Mucosa of descending colon (tissue), 3 donors: ENCODE results near the gene PLA2G2C. TPM values are rescaled to one million over a fixed set of nuclear protein-coding genes. Genes with fewer than 3 reads are reported as not detected.

Source experiments
- ATAC-seq: fragments of 200-7000 bp; cut with Tn5 transposase; one replicate; pipeline ENCODE4 v1.9.1; 2020; ENCODE audit warnings: mild to moderate bottlenecking, moderate library complexity
- DNase-seq, 3 donors: peaks; one replicate each; pipeline ENCODE4 v3.0.0-alpha.2; 2020
- H3K36me3 ChIP-seq: fragments of 200-600 bp; one replicate; pipeline ENCODE4 v1.8.0; 2021; ENCODE audit warnings: low read depth, mild to moderate bottlenecking
- H3K4me1 ChIP-seq: fragments of 200-600 bp; one replicate; pipeline ENCODE4 v1.8.0; 2021; ENCODE audit warnings: low read depth, mild to moderate bottlenecking
- H3K4me3 ChIP-seq: fragments of 200-600 bp; one replicate; pipeline ENCODE4 v1.8.0; 2021; ENCODE audit warnings: mild to moderate bottlenecking
- H3K9me3 ChIP-seq: fragments of 200-600 bp; one replicate; pipeline ENCODE4 v1.8.0; 2021; ENCODE audit warnings: mild to moderate bottlenecking
- intact Hi-C, 2 donors: fragments of 100-400 bp; cut with DNase I in 1 of 2; cut with micrococcal nuclease in 1 of 2; formaldehyde crosslinking; loops; one replicate each; pipeline versions ENCODE4 v1.11.0 to v1.11.1; 2022; cut with DNase I, micrococcal nuclease
- total RNA-seq, 3 donors: library from RNA; stranded (reverse); fragmentation: NEBNext Ultra II Directional in 2 of 3; extraction: Animal tissue kit (Norgen Biotek cat#: 25700) in 2 of 3; gene quantifications; one replicate each; pipeline versions ENCODE4 v1.2.1 to v1.2.4, GENCODE V29; 2021 to 2023
- TF ChIP-seq, protein P1 (sequence below): fragments of 200-600 bp; IDR thresholded peaks from one replicate; pipeline ENCODE4 v1.8.0; 2022; ENCODE audit warnings: antibody characterized with exemption, mild to moderate bottlenecking
- donor health status: DM: no; HTN: no; CAD: no; lungs with moderate emphysema.
- donor health status: DM: no; HTN: no; CAD: no.
- donor health status: DM: no; HTN: yes; CAD: no.

PLA2G2C gene
- total RNA-seq, 3 donors from 2014 or later, result 0.55 to 2.1 TPM; not detected in 1

DNA sequence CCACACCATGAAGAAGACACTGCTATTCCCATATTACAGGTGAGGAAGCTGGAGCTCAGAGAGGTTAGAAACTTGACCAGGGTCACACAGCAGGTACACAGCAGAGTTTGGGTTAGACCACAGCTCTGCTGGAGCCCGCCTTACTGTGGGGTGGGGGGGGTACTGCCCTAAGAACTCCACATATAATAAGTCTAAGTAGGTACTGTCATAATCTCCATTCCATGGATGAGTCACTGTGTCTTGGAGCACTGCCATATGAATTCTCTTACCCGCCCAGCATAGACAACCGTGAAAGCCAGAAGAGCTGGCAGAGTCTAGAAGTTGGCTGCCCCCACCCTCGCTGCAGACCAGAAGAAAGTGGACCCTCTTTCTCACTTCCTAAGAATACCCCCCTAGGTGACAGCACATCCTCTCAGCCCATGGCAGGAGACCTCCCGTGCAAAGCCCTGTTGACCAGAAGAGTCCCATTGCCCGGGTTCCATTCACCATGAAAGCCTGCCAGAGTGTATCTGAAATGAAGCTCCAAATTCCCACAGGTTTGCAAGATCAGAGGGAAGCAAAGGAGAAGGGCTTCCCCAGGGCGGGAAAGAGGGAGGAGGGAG, 61.8 kb downstream of the PLA2G2C start:
- DNase-seq (peak in 1 of 3 donors; percentile 61), ATAC-seq (peak; percentile 91)
- intact Hi-C loops, result no loop called here
- Histone ChIP-seq H3K9me3 (no peaks in the 10 kb centered on the region), H3K4me1 (peaks cover 4% of the 10 kb centered on the region), H3K4me3 (no peak overlapping the region), H3K36me3 (no peaks in the 10 kb centered on the region)
- TF ChIP-seq, protein P1, sequence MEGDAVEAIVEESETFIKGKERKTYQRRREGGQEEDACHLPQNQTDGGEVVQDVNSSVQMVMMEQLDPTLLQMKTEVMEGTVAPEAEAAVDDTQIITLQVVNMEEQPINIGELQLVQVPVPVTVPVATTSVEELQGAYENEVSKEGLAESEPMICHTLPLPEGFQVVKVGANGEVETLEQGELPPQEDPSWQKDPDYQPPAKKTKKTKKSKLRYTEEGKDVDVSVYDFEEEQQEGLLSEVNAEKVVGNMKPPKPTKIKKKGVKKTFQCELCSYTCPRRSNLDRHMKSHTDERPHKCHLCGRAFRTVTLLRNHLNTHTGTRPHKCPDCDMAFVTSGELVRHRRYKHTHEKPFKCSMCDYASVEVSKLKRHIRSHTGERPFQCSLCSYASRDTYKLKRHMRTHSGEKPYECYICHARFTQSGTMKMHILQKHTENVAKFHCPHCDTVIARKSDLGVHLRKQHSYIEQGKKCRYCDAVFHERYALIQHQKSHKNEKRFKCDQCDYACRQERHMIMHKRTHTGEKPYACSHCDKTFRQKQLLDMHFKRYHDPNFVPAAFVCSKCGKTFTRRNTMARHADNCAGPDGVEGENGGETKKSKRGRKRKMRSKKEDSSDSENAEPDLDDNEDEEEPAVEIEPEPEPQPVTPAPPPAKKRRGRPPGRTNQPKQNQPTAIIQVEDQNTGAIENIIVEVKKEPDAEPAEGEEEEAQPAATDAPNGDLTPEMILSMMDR, result no peak

DNA sequence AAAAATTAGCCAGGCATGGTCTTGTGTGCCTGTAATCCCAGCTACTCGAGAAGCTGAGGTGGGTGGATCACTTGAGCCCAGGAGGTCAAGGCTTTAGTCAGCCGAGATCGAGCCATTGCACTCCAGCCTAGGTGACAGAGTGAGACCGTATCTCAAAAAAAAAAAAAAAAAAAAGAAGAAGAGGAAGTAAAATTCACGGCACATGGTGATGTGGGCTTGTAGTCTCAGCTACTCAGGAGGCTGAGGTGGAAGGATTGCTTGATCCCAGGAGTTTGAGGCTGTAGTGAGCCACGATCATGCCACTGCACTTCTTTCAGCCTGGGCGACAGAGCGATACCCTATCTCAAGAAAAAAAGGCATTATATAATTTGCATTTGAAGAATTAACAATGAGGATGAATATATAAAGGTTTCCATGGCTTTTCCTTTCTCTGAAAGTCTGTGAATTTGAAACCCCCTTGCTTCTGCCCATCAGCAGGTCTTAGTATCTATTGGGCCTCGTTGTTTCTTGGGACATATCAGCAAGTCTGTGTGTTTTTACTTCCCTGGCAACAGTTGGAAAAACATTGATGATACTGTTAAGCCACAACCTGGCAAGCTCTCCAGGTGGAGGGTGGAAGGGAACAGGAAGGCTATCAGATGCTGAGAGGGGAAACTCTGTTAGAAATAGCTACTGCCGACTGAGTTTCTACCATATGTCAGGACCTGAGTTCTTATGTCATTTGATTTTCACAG, 62.4 kb downstream of the PLA2G2C start:
- TF ChIP-seq, protein P1, result no peak
- Histone ChIP-seq H3K36me3 (no peaks in the 10 kb centered on the region), H3K9me3 (no peaks in the 10 kb centered on the region), H3K4me3 (no peak overlapping the region), H3K4me1 (peaks cover 4% of the 10 kb centered on the region)
- peak; percentile 58 for ATAC-seq
- intact Hi-C loops, result no loop called here
- DNase-seq, result no peak

DNA sequence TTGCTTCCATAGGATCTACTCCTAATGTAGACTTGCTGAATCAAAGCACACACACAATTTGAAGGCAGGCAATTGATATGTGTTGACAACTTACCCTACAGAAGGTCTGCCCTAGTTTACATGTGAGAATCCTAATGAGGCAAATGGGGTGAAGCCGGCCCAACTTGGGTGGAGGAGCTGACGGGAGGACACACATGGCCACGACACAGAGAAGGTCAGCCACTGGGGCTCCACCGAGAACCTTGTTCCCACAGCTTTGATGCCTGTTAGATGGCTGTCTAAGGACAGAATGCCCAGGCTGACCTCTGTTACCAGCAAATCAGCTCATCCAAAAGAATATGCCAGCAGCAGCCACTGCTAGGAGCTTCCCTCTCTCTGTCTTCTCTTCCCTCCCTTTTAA, 65.5 kb downstream of the PLA2G2C start:
- ATAC-seq (no peak), DNase-seq (no peak)
- no peak overlapping the region for H3K4me3 ChIP-seq

DNA sequence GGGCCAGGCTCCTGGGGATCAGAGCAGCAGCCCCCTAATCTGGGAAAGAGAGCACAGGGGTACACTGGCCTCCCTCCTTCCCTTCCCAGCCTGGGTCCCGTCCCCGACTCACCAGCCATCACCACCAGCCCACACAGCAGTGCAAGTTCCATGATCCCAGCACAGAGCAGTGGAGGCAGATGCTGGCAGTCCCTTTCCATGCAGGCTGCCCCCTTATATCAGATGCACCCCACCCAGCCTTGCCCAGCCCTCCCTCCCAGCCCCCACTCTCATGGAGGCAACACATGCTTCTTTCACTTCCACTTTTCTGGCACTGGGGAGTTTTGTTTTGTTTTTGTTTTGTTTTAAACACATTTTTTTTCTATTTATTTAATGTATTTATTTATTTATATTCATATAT, 67.0 kb downstream of the PLA2G2C start, which contains the start of gene PLA2G2D:
TSS of gene PLA2G2D (minus strand) at position 190 of the 400 bp plus-strand sequence. CDS start at position 152, 38 bp downstream.
- Histone ChIP-seq H3K4me1 (no peaks in the 10 kb centered on the region), H3K4me3 (no peak within 1 kb of the TSS), H3K36me3 (no peaks in the 10 kb centered on the region), H3K9me3 (no peaks in the 10 kb centered on the region)
- DNase-seq, result no peak
- no peak for ATAC-seq
- intact Hi-C loops, result no loop called here
- TF ChIP-seq, protein P1, result no peak

More for the DNA sequence above, 65.5 kb downstream of the PLA2G2C start:
- intact Hi-C loops, result no loop called here
- Histone ChIP-seq H3K4me1 (peaks cover 4% of the 10 kb centered on the region), H3K36me3 (no peaks in the 10 kb centered on the region), H3K9me3 (no peaks in the 10 kb centered on the region)
- TF ChIP-seq, protein P1, result no peak

DNA sequence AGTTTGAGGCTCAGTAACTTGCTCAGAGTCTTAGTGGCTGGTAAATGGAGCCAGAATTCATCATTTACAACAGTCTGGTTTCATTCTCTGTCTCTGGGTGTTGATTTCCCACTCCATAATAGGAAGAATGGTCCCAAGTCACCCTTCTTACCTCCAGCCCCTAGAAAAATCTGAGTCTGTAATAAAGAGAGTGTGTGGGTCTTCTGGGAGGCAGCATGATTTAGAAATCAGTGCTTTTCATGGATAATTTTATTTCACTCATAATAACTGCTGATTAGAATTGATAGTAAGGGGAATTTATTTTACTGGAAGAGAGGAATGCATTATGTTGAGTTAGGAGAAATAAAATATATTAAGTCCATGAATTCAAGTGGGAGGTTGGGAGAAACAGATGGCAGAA, 69.1 kb downstream of the PLA2G2C start:
- ATAC-seq, result no peak
- TF ChIP-seq, protein P1, result no peak
- Histone ChIP-seq H3K4me1 (no peaks in the 10 kb centered on the region), H3K36me3 (no peaks in the 10 kb centered on the region), H3K4me3 (no peak overlapping the region), H3K9me3 (no peaks in the 10 kb centered on the region)
- intact Hi-C loops, result no loop called here
- DNase-seq, result no peak
